PFSK-1 (cell line): Measurements from ENCODE around the gene CYBRD1.

Experiments used
- FOXP2 ChIP-seq: optimal IDR thresholded peaks from 2 replicates; pipeline ENCODE3; 2011; ENCODE audit warnings: borderline replicate concordance, control low read depth, inconsistent platforms; ENCODE audit not compliant: insufficient read depth; ENCODE audit errors: extremely low read length, extremely low read depth
- POLR2AphosphoS5 ChIP-seq: IDR thresholded peaks from 2 replicates; pipeline ENCODE4 v1.6.1; 2012; ENCODE audit warnings: low read depth, mild to moderate bottlenecking, control low read depth, low read length, moderate library complexity
- SIN3A ChIP-seq: IDR thresholded peaks from 2 replicates; pipeline ENCODE4 v1.6.1; 2012; ENCODE audit warnings: mild to moderate bottlenecking, low read length, moderate library complexity, borderline replicate concordance; ENCODE audit not compliant: insufficient read depth
- TAF1 ChIP-seq: IDR thresholded peaks from 2 replicates; pipeline ENCODE4 v1.6.1; 2012; ENCODE audit warnings: low read length, control low read depth, borderline replicate concordance; ENCODE audit not compliant: insufficient read depth
- TF ChIP-seq, protein P1 (sequence below), 2 experiments: IDR thresholded peaks; 2 replicates each; pipeline versions ENCODE4 v1.6.1 to v1.8.0; 2011 to 2012; ENCODE audit warnings: low read depth in 2 of 2, low read length in 2 of 2, control low read depth in 1 of 2, inconsistent platforms in 1 of 2, mild to moderate bottlenecking in 1 of 2, moderate library complexity in 1 of 2; ENCODE audit not compliant: insufficient read depth in 1 of 2

Gene CYBRD1

DNA sequence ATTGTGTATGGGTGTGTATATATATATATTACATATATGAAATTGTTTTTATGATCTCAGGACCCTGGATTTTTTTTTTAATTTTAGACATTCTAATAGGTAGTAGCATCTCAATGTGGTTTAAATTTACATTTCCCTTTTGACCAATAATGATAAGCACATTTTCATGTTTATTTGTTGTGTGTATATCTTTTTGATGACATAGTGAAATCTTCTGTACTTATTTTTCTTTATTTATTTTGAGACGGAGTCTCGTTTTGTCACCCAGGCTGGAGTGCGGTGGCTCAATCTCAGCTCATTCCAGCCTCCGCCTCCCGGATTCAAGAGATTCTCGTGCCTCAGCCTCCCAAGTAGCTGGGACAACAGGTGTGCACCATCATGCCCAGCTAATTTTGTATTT, 35.1 kb upstream of the CYBRD1 start:
- TF ChIP-seq FOXP2 = no peak
- TF ChIP-seq TAF1 = no peak
- TF ChIP-seq, protein P1, sequence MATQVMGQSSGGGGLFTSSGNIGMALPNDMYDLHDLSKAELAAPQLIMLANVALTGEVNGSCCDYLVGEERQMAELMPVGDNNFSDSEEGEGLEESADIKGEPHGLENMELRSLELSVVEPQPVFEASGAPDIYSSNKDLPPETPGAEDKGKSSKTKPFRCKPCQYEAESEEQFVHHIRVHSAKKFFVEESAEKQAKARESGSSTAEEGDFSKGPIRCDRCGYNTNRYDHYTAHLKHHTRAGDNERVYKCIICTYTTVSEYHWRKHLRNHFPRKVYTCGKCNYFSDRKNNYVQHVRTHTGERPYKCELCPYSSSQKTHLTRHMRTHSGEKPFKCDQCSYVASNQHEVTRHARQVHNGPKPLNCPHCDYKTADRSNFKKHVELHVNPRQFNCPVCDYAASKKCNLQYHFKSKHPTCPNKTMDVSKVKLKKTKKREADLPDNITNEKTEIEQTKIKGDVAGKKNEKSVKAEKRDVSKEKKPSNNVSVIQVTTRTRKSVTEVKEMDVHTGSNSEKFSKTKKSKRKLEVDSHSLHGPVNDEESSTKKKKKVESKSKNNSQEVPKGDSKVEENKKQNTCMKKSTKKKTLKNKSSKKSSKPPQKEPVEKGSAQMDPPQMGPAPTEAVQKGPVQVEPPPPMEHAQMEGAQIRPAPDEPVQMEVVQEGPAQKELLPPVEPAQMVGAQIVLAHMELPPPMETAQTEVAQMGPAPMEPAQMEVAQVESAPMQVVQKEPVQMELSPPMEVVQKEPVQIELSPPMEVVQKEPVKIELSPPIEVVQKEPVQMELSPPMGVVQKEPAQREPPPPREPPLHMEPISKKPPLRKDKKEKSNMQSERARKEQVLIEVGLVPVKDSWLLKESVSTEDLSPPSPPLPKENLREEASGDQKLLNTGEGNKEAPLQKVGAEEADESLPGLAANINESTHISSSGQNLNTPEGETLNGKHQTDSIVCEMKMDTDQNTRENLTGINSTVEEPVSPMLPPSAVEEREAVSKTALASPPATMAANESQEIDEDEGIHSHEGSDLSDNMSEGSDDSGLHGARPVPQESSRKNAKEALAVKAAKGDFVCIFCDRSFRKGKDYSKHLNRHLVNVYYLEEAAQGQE (IDR thresholded peaks at IDR 0.05; ENCODE audit: insufficient read depth in 1 of 2, low read depth in 2 of 2, low read length in 2 of 2) = no peak
- TF ChIP-seq POLR2AphosphoS5 = no peak
- TF ChIP-seq SIN3A = no peak

DNA sequence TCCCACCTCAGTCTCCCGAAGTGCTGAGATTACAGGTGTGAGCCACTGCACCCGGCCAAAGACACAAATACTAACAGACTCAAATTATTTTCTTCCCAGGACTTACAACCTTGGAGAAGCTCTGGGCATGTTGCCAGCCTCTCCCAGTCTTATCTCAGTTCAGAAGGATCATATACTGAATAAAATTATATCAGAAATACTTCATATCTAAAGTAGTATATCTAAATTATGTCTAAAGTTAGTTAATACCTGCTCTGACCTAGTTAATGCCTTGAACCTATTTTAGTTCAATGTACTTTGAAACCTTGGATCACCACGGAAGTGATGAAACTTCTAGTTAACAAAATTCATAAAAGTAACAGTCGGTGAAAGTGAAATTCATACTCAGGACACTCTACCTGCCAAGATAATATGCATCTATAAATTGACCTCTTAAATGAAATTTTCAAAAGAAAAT, 34.4 kb upstream of the CYBRD1 start:
- TF ChIP-seq TAF1 (no peak), POLR2AphosphoS5 (no peak), FOXP2 (no peak), SIN3A (no peak)
- TF ChIP-seq, protein P1 (IDR thresholded peaks at IDR 0.05; ENCODE audit: insufficient read depth in 1 of 2, low read depth in 2 of 2, low read length in 2 of 2) = no peak

DNA sequence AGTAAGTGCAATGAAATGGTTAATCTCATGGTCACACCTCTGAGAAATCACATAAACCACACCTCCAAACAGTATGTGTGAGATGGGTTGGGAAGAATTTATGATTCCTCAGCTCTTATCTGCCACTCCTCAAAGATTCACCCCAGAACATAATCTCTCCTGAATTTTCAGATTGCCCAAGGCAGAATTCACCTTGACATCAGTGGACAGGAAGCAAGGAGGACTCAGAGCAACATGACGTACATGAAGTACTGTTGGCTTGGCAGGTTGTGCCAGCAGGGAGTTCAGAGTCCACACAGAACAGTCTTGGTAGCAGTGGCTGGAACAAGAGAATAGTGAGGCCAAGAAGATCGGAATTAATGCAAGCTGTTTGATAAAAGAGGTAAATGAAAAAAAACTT, 31.7 kb upstream of the CYBRD1 start:
- TF ChIP-seq, protein P1 (IDR thresholded peaks at IDR 0.05; ENCODE audit: insufficient read depth in 1 of 2, low read depth in 2 of 2, low read length in 2 of 2) = no peak

DNA sequence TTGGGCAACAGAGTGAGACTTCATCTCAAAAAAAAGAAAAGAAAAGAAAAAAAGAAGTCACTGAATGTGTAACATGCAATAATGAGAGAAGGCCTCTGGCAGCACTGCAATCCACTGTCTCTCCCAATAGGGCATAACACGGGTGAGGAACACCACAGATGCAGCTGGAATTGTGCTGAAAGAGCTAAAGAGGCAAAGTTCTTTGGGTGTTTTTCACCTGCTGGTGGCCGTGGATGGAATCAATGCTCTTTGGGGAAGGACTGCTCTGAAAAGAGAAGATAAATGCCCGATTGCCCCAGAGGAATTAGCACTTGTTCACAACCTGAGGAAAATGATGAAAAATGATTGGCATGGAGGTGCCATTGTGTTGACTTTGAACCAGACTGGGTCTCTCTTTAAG, 31.0 kb upstream of the CYBRD1 start:
- TF ChIP-seq, protein P1 (IDR thresholded peaks at IDR 0.05; ENCODE audit: insufficient read depth in 1 of 2, low read depth in 2 of 2, low read length in 2 of 2) = no peak
- TF ChIP-seq SIN3A = no peak
- TF ChIP-seq POLR2AphosphoS5 = no peak
- no peak for TF ChIP-seq TAF1
- TF ChIP-seq FOXP2 = no peak

DNA sequence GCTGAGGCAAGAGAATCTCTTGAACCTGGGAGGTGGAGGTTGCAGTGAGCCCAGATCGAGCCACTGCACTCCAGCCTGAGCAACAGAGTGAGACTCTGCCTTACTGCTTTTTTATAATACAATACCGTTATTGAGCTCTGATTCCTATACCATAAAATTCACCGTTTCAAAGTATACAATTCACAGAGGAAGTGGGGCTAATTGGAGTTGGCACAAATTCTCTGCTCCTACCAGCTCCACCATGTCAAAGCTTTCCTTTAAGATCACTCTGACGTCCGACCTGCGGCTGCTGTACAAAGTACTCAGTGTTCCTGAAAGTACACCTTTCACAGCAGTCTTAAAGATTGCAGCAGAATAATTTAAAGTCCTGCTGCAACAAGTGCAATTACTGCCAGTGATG, 29.6 kb upstream of the CYBRD1 start:
- TF ChIP-seq, protein P1 (IDR thresholded peaks at IDR 0.05; ENCODE audit: insufficient read depth in 1 of 2, low read depth in 2 of 2, low read length in 2 of 2) = no peak
- TF ChIP-seq POLR2AphosphoS5 (no peak), SIN3A (no peak), FOXP2 (no peak), TAF1 (no peak)
